ENCODE measurements around the gene ANKS1A.
"Not testable (repeated sequence)": the region's sequence is repeated elsewhere in the genome, so short reads cannot be mapped to it uniquely, and the experiment has no call there.

The ANKS1A gene

DNA sequence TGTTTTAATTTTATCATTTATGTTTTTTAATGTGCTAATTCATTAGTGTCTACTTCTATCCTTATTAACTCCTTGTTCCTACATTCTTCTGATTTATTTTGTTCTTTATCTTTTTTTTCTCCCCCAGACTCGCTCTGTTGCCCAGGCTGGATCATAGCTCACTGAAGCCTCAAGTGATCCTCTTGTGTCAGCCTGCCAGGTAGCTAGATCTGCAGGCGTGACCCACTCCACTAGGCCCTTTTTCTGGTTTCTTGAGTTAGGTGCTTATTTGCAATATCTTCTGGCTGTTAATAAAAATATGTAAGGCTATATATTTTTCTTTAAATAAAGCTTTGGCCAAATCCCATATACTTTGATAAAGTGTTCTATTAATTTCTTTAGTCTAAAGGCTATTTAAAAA lies 4.1 kb upstream of the ANKS1A start:
- FAIRE-seq = no peak
- TF ChIP-seq CTCF (IDR thresholded peaks at IDR 0.05; ENCODE audit: insufficient read depth, missing control alignments) = no peak
- DNase-seq (ENCODE audit: insufficient read length, low spot score) = no peak

- DNase-seq (ENCODE audit: insufficient read length, low spot score); FAIRE-seq: not testable (repeated sequence)
Observed at GRCh38 chr6:34885837-34886236, 3.2 kb upstream of the ANKS1A start.

- TF ChIP-seq CTCF (IDR thresholded peaks at IDR 0.05; ENCODE audit: insufficient read depth, missing control alignments) = no peak
- FAIRE-seq = no peak
Observed at GRCh38 chr6:34887753-34888513, 1.1 kb upstream of the ANKS1A start, which contains the start of gene TAF11. Gene TAF11, minus strand, starts transcription at chr6:34888042. Its CDS starts 85 bp downstream, at chr6:34887957.

GRCh38 chr6:34888514-34888856 lies 570 bp upstream of the ANKS1A start:
- no peak for DNase-seq (ENCODE audit: insufficient read length, low spot score)

More at GRCh38 chr6:34887753-34888513, 1.1 kb upstream of the ANKS1A start, which contains the start of gene TAF11:
- DNase-seq (ENCODE audit: insufficient read length, low spot score) = peak; percentile 75

DNA sequence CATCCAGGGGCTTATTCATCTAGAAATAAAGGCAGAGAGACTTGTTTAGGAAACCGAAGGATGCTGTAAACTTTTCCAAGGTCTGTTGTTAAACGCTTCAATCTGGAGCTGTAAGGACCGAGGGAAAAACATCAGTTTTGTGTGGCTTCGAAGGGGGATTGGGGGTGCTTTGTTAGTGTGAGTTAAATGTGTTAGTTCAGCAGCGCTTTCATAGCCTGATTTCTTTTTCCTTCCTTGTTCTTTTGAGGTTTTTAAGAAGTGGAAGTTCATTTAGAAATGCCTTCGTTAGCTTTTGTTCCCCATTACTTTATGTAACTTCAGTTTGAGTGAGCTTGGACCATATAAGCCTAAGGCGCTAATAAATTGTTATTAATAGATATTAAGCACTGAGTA lies 1.5 kb downstream of the ANKS1A start:
- FAIRE-seq (no peak), DNase-seq (ENCODE audit: insufficient read length, low spot score) (no peak)
- no peak for TF ChIP-seq CTCF (IDR thresholded peaks at IDR 0.05; ENCODE audit: insufficient read depth, missing control alignments)

More at GRCh38 chr6:34888514-34888856, 570 bp upstream of the ANKS1A start:
- FAIRE-seq = no peak
- TF ChIP-seq CTCF (IDR thresholded peaks at IDR 0.05; ENCODE audit: insufficient read depth, missing control alignments) = no peak

DNA sequence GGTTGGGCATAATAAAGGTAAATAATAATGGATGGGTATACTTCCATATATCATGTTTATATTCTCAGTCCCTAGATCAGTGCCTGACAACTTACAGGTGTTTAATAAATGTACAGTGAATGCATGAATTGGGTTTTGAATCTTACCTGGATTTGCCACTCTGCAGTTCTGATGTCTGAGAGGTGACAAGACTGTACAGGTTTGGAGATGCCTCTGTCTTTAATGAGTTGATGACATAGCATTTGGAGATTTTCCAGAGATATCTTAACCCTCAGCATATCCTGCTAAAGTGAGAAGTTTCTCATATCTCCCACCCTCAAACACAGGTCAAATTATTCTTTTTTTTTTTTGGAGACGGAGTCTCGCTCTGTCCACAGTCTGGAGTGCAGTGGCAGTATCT lies 2.2 kb downstream of the ANKS1A start:
- TF ChIP-seq CTCF (IDR thresholded peaks at IDR 0.05; ENCODE audit: insufficient read depth, missing control alignments) = no peak
- DNase-seq (ENCODE audit: insufficient read length, low spot score) (no peak), FAIRE-seq (no peak)

DNA sequence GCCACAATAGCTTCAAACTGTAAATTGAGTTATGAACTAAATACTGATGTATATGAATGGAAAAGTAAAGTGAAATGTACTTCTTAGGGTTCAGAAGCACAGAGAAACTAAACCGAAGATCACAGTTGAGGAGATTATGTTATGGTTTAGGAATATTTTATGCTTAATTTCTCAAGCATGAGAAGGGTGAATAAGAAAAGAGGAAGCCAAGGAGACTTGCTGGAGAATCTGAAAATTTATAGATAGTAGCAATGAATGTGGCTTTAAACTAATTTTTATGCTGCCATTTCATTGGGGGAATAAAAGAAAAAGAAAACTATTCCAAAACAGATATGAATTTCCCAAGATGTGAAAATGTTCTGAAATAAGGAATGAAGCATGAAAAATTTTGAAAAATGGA lies 5.6 kb downstream of the ANKS1A start:
- no peak for TF ChIP-seq CTCF (IDR thresholded peaks at IDR 0.05; ENCODE audit: insufficient read depth, missing control alignments)
- FAIRE-seq (no peak), DNase-seq (ENCODE audit: insufficient read length, low spot score) (no peak)
